ENCODE measurements around the gene FNDC8.
"Not testable (repeated sequence)": the region's sequence is repeated elsewhere in the genome, so short reads cannot be mapped to it uniquely, and the experiment has no call there.

FNDC8 gene

GRCh38 chr17:35097776-35098175 lies 23.6 kb upstream of the FNDC8 start:
- FAIRE-seq = no peak

- no peak for FAIRE-seq
Measured at GRCh38 chr17:35099908-35100307, 21.5 kb upstream of the FNDC8 start.

- no peak for FAIRE-seq
Measured at GRCh38 chr17:35101036-35101435, 20.4 kb upstream of the FNDC8 start.

- no peak for FAIRE-seq
Measured at GRCh38 chr17:35101725-35102124, 19.7 kb upstream of the FNDC8 start.

GRCh38 chr17:35103271-35103670 lies 18.1 kb upstream of the FNDC8 start:
- FAIRE-seq = no peak

GRCh38 chr17:35104844-35105450 lies 16.5 kb upstream of the FNDC8 start:
- no peak for FAIRE-seq

- not testable (repeated sequence) for FAIRE-seq
Measured at GRCh38 chr17:35110791-35111190, 10.6 kb upstream of the FNDC8 start.

- no peak for FAIRE-seq
Measured at GRCh38 chr17:35116845-35117244, 4.6 kb upstream of the FNDC8 start.

GRCh38 chr17:35117984-35118383 lies 3.4 kb upstream of the FNDC8 start:
- no peak for FAIRE-seq

GRCh38 chr17:35119370-35120165 lies 1.8 kb upstream of the FNDC8 start, which contains the start of gene RAD51D:
Gene RAD51D (minus strand): TSS chr17:35119860. CDS start chr17:35119613, 247 bp downstream.
- FAIRE-seq = no peak

GRCh38 chr17:35127751-35128514 lies 6.5 kb downstream of the FNDC8 start:
- FAIRE-seq = no peak

- no peak for FAIRE-seq
Measured at GRCh38 chr17:35129154-35129972, 7.9 kb downstream of the FNDC8 start.

- no peak for FAIRE-seq
Measured at GRCh38 chr17:35129973-35130351, 8.5 kb downstream of the FNDC8 start.

- no peak for FAIRE-seq
Measured at GRCh38 chr17:35130392-35130791, 9.0 kb downstream of the FNDC8 start.

- no peak for FAIRE-seq
Measured at GRCh38 chr17:35132099-35132498, 10.7 kb downstream of the FNDC8 start.

- no peak for FAIRE-seq
Measured at GRCh38 chr17:35132816-35133550, 11.6 kb downstream of the FNDC8 start.

- no peak for FAIRE-seq
Measured at GRCh38 chr17:35135322-35135721, 13.9 kb downstream of the FNDC8 start.

- FAIRE-seq = no peak
Measured at GRCh38 chr17:35138218-35138617, 16.8 kb downstream of the FNDC8 start.

- FAIRE-seq = no peak
Measured at GRCh38 chr17:35141681-35142466, 20.5 kb downstream of the FNDC8 start, which contains the start of gene NLE1. Gene NLE1 (minus strand): TSS chr17:35142303. CDS start chr17:35142275, 28 bp downstream.

- FAIRE-seq = no peak
Measured at GRCh38 chr17:35142467-35142796, 21.0 kb downstream of the FNDC8 start.

- FAIRE-seq = no peak
Measured at GRCh38 chr17:35144840-35145239, 23.4 kb downstream of the FNDC8 start.
